ENCODE data around the gene BRD4. TPM values are rescaled to one million over a fixed set of nuclear protein-coding genes. Genes with fewer than 3 reads are reported as not detected.
"Not testable (repeated sequence)": the region's sequence is repeated elsewhere in the genome, so short reads cannot be mapped to it uniquely, and the experiment has no call there.

BRD4 gene
- total RNA-seq, 1 donor from 2014 or later, result 42.4 TPM

- peaks cover 7% of the 10 kb centered on the region for H3K36me3 ChIP-seq (ENCODE audit: control insufficient read depth, insufficient read depth, low read length)
- H3K4me3 ChIP-seq (ENCODE audit: low read depth, low read length), result no peak overlapping the region
- no peaks in the 10 kb centered on the region for H3K27me3 ChIP-seq (ENCODE audit: control insufficient read depth, insufficient read depth, low read length)
- DNase-seq (ENCODE audit: low read depth), result no peak
- no peak for TF ChIP-seq CTCF (IDR thresholded peaks at IDR 0.05; ENCODE audit: insufficient read depth, low read length, poor library complexity, severe bottlenecking)
Observed at GRCh38 chr19:15368051-15368632, 35.8 kb upstream of the BRD4 start.

DNA sequence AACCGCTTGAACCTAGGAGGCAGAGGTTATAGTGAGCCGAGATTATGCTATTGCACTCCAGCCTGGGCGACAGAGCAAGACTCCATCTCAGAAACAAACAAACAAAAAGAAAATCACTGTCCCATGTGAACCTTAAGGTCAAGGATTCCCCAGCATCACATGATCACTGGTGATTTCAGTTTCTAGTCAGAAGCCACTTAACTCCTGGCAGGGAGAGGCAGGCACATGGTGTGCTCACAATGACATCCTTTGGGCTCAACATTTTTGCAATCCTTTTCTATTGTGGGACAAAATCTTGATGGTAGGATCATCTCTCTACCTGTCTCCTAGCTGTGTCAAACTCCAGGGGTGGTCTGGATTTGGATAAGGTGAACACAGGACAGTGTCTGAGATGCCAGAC lies 35.1 kb upstream of the BRD4 start:
- H3K27me3 ChIP-seq (ENCODE audit: control insufficient read depth, insufficient read depth, low read length), result no peaks in the 10 kb centered on the region
- no peak for DNase-seq (ENCODE audit: low read depth)
- peaks cover 7% of the 10 kb centered on the region for H3K36me3 ChIP-seq (ENCODE audit: control insufficient read depth, insufficient read depth, low read length)
- no peak for TF ChIP-seq CTCF (IDR thresholded peaks at IDR 0.05; ENCODE audit: insufficient read depth, low read length, poor library complexity, severe bottlenecking)
- H3K4me3 ChIP-seq (ENCODE audit: low read depth, low read length), result no peak overlapping the region

- Histone ChIP-seq H3K27me3 (ENCODE audit: control insufficient read depth, insufficient read depth, low read length) (no peaks in the 10 kb centered on the region), H3K4me3 (ENCODE audit: low read depth, low read length) (no peak overlapping the region), H3K36me3 (ENCODE audit: control insufficient read depth, insufficient read depth, low read length) (peaks cover 9% of the 10 kb centered on the region)
- TF ChIP-seq CTCF (IDR thresholded peaks at IDR 0.05; ENCODE audit: insufficient read depth, low read length, poor library complexity, severe bottlenecking), result no peak
- no peak for DNase-seq (ENCODE audit: low read depth)
Observed at GRCh38 chr19:15365264-15365663, 32.9 kb upstream of the BRD4 start.

DNA sequence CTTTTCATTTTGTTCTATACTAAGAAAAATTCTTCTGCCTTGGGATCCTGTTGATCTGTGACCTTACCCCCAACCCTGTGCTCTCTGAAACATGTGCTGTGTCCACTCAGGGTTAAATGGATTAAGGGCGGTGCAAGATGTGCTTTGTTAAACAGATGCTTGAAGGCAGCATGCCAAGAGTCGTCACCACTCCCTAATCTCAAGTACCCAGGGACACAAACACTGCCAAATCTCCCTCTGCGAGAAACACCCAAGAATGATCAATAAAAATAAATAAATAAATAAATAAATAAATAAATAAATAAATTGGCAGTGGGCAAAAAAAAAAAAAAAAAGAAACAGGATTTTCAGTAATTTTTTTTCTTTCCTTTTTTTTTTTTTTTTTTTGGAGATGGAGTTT lies 31.5 kb upstream of the BRD4 start:
- H3K36me3 ChIP-seq (ENCODE audit: control insufficient read depth, insufficient read depth, low read length); H3K4me3 ChIP-seq (ENCODE audit: low read depth, low read length); H3K27me3 ChIP-seq (ENCODE audit: control insufficient read depth, insufficient read depth, low read length); DNase-seq (ENCODE audit: low read depth): not testable (repeated sequence)

DNA sequence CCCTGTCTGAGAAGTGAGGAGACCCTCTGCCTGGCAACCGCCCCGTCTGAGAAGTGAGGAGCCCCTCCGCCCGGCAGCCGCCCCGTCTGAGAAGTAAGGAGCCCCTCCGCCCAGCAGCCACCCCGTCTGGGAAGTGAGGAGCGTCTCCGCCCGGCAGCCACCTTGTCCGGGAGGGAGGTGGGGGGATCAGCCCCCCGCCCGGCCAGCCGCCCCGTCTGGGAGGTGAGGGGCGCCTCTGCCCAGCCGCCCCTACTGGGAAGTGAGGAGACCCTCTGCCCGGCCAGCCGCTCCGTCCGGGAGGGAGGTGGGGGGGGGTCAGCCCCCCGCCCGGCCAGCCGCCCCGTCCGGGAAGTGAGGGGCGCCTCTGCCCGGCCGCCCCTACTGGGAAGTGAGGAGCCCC lies 30.7 kb upstream of the BRD4 start:
- not testable (repeated sequence) for H3K36me3 ChIP-seq (ENCODE audit: control insufficient read depth, insufficient read depth, low read length); DNase-seq (ENCODE audit: low read depth); H3K27me3 ChIP-seq (ENCODE audit: control insufficient read depth, insufficient read depth, low read length); H3K4me3 ChIP-seq (ENCODE audit: low read depth, low read length)

DNA sequence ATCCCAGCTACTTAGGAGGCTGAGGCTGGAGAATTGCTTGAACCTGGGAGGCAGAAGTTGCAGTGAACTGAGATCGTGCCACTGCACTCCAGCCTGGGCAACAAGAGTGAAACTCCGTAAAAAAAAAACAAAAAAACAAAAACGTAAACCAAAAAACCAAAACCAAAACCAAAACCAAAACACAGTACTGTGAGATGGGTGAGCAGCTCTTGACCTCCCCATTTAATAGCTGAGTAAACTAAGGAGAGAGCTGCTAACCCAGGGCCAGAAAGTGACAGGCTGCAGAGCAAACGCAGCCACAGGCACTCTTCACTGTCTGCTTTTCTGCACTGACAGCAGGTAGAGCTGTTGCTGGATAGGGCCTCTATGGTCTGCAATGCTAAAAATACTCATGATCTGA lies 27.7 kb upstream of the BRD4 start:
- H3K4me3 ChIP-seq (ENCODE audit: low read depth, low read length); DNase-seq (ENCODE audit: low read depth); H3K27me3 ChIP-seq (ENCODE audit: control insufficient read depth, insufficient read depth, low read length): not testable (repeated sequence)
- H3K36me3 ChIP-seq (ENCODE audit: control insufficient read depth, insufficient read depth, low read length), result peaks cover 11% of the 10 kb centered on the region

- TF ChIP-seq CTCF (IDR thresholded peaks at IDR 0.05; ENCODE audit: insufficient read depth, low read length, poor library complexity, severe bottlenecking), result no peak
- H3K4me3 ChIP-seq (ENCODE audit: low read depth, low read length), result no peak overlapping the region
- no peaks in the 10 kb centered on the region for H3K27me3 ChIP-seq (ENCODE audit: control insufficient read depth, insufficient read depth, low read length)
- H3K36me3 ChIP-seq (ENCODE audit: control insufficient read depth, insufficient read depth, low read length), result peaks cover 15% of the 10 kb centered on the region
- DNase-seq (ENCODE audit: low read depth), result no peak
Observed at GRCh38 chr19:15358918-15359317, 26.6 kb upstream of the BRD4 start.
